GM04504 (cell line): ENCODE measurements around the gene DDX41.

Experiments used
- DNase-seq: peaks from one replicate; pipeline ENCODE4 v3.0.0-alpha.2; 2012; ENCODE audit warnings: low read depth

DDX41 gene

GRCh38 chr5:177513500-177513899 is 3.3 kb downstream of the DDX41 start:
- no peak for DNase-seq

GRCh38 chr5:177512736-177513380 is 3.9 kb downstream of the DDX41 start:
- DNase-seq: no peak

- DNase-seq: no peak
Measured at GRCh38 chr5:177511796-177512675, 4.7 kb downstream of the DDX41 start.

- DNase-seq: no peak
Measured at GRCh38 chr5:177511181-177511580, 5.6 kb downstream of the DDX41 start.

GRCh38 chr5:177510567-177511053 is 6.2 kb downstream of the DDX41 start:
- no peak for DNase-seq

GRCh38 chr5:177509991-177510566 is 6.7 kb downstream of the DDX41 start:
- DNase-seq: no peak

- no peak for DNase-seq
Measured at GRCh38 chr5:177509381-177509951, 7.3 kb downstream of the DDX41 start, which contains the start of gene DOK3. TSS of gene DOK3 (minus strand) at chr5:177509826. CDS start at chr5:177509540, 286 bp downstream.

GRCh38 chr5:177508837-177509236 is 7.9 kb downstream of the DDX41 start:
- DNase-seq: no peak

GRCh38 chr5:177508221-177508611 is 8.5 kb downstream of the DDX41 start:
- no peak for DNase-seq

- DNase-seq: no peak
Measured at GRCh38 chr5:177507596-177508220, 9.1 kb downstream of the DDX41 start.

GRCh38 chr5:177507165-177507564 is 9.6 kb downstream of the DDX41 start:
- DNase-seq: no peak

- DNase-seq: no peak
Measured at GRCh38 chr5:177505075-177505474, 11.7 kb downstream of the DDX41 start.

- DNase-seq: no peak
Measured at GRCh38 chr5:177504086-177505056, 12.4 kb downstream of the DDX41 start.

- no peak for DNase-seq
Measured at GRCh38 chr5:177503351-177504085, 13.2 kb downstream of the DDX41 start.

GRCh38 chr5:177502886-177503285 is 13.9 kb downstream of the DDX41 start:
- DNase-seq: no peak

GRCh38 chr5:177501874-177502678 is 14.7 kb downstream of the DDX41 start:
- DNase-seq: no peak

GRCh38 chr5:177500685-177501522 is 15.9 kb downstream of the DDX41 start:
- DNase-seq: no peak

GRCh38 chr5:177499842-177500241 is 16.9 kb downstream of the DDX41 start:
- DNase-seq: no peak
